ENCODE data around the gene MYL7. TPM values are rescaled to one million over a fixed set of nuclear protein-coding genes. Genes with fewer than 3 reads are reported as not detected.

Gene MYL7
- total and polyA plus RNA-seq, 2 donors (not counting 3 experiments of a cell fraction or from before 2014, with no cell fraction given): not detected

GRCh38 chr7:44099669-44100068 lies 41.5 kb downstream of the MYL7 start:
- FAIRE-seq: no peak
- POLR2A ChIA-PET: no interaction called here
- TF ChIP-seq FOS (IDR thresholded peaks at IDR 0.05; ENCODE audit: borderline replicate concordance, insufficient read depth, low read length): no peak
- no peak for TF ChIP-seq POLR2AphosphoS5 (IDR thresholded peaks at IDR 0.05; ENCODE audit: insufficient read depth, low read depth, low read length)
- TF ChIP-seq JUN (IDR thresholded peaks at IDR 0.05; ENCODE audit: borderline replicate concordance, insufficient read depth, insufficient read length, low read depth): no peak
- TF ChIP-seq MYC (IDR thresholded peaks at IDR 0.05; ENCODE audit: low read depth, low read length): no peak

DNA sequence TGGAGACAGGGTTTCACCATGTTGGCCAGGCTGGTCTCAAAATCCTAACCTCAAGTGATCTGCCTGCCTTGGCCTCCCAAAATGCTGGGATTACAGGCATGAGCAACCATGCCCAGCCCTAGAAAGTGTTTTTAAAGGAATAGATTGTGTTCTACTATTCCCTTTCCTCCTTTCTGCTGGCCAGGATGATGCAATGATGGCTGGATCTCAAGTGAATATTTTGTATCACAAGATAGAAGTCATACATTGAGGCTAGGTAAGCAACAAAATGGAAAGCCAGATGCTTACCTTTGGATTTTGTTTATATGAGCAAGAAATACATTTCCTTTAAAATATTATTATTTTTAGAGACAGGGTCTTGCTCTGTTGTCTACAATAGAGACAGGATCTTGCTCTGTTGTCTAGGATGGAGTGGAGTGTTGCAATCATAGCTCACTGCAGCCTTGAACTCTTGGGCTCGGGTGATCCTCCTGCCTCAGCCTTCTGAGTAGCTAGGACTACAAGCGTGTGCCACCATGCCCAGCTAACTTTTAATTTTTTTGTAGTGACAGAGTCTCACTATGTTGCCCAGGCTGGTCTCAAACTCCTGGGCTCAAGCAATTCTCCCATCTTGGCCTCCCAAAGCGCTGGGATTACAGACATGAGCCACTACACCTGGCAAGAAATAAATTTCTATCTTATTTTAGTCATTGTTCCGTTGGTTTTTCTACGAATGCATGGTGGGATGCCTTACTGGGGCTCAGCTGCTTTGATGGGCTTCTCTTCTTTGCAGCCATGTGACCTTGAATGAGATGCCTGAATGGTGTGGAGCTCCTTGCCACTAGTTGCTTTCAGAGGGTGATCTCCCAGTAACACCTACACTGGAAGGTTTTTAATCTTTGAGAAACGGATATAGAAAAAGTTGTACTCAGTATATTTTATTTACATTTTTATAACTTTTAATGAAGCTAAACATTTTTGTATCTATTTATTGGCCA lies 42.8 kb downstream of the MYL7 start:
- H3K9ac ChIP-seq (replicated peaks; ENCODE audit: extremely low read depth, insufficient read depth, low read length): no peak overlapping the region
- no peaks in the 10 kb centered on the region for H3K9me3 ChIP-seq (replicated peaks; ENCODE audit: control insufficient read depth, insufficient read depth, low read length)
- H3K4me2 ChIP-seq (ENCODE audit: insufficient read depth, low read length): no peak overlapping the region
- no peak overlapping the region for H3K4me3 ChIP-seq (replicated peaks in 1 of 3; ENCODE audit: insufficient read depth in 1 of 3, low read depth in 1 of 3, low read length in 3 of 3)
- no peaks in the 10 kb centered on the region for H3K9me1 ChIP-seq (replicated peaks; ENCODE audit: control insufficient read depth, extremely low read depth, insufficient read depth, low read length)
- ChIA-PET CTCF (interaction anchor here (0.7 to 1.6 kb wide), 3 partner anchors 10 to 26 kb away, joined by 4 to 8 read pairs (median 5); no protein-coding TSS in a partner anchor), POLR2A (interaction anchor here (0.8 kb wide), 1 partner anchor 11 kb away, joined by 3 read pairs; no protein-coding TSS in a partner anchor)
- no peak overlapping the region for H3K27ac ChIP-seq (ENCODE audit: insufficient read depth, low read depth, low read length)
- H3K36me3 ChIP-seq (ENCODE audit: control insufficient read depth in 2 of 2, extremely low read depth in 1 of 2, insufficient read depth in 2 of 2, low read length in 2 of 2): no peaks in the 10 kb centered on the region
- H4K20me1 ChIP-seq (replicated peaks; ENCODE audit: control insufficient read depth, extremely low read depth, insufficient read depth, low read length): no peaks in the 10 kb centered on the region
- no peaks in the 10 kb centered on the region for H3K79me2 ChIP-seq (ENCODE audit: control insufficient read depth, insufficient read depth, low read length)
- no peak for TF ChIP-seq EZH2 (IDR thresholded peaks at IDR 0.05; ENCODE audit: borderline replicate concordance, low read depth, low read length, severe bottlenecking)
- TF ChIP-seq POLR2AphosphoS5 (IDR thresholded peaks at IDR 0.05; ENCODE audit: insufficient read depth, low read depth, low read length): no peak
- no peak for TF ChIP-seq GATA2 (IDR thresholded peaks at IDR 0.05; ENCODE audit: insufficient read depth, insufficient read length, low read depth, low read length)
- no peak for TF ChIP-seq CTCF (IDR thresholded peaks at IDR 0.05; ENCODE audit: extremely low read depth in 1 of 2, insufficient read depth in 1 of 2, low read depth in 1 of 2, low read length in 2 of 2)
- TF ChIP-seq MAX (IDR thresholded peaks at IDR 0.05; ENCODE audit: insufficient read depth, insufficient read length): no peak
- no peak for TF ChIP-seq FOS (IDR thresholded peaks at IDR 0.05; ENCODE audit: borderline replicate concordance, insufficient read depth, low read length)
- TF ChIP-seq MYC (IDR thresholded peaks at IDR 0.05; ENCODE audit: low read depth, low read length): no peak
- no peak for TF ChIP-seq JUN (IDR thresholded peaks at IDR 0.05; ENCODE audit: borderline replicate concordance, insufficient read depth, insufficient read length, low read depth)
- TF ChIP-seq POLR2A (IDR thresholded peaks at IDR 0.05; ENCODE audit: low read depth, low read length): no peak
- no TSS peak for BruUV-seq (replicated peaks)
- FAIRE-seq (no peak), DNase-seq (ENCODE audit: low read depth, low spot score) (no peak)
- intact Hi-C loops (cut with micrococcal nuclease): no loop called here
- H3K27me3 ChIP-seq (ENCODE audit: control insufficient read depth in 2 of 2, insufficient read depth in 2 of 2, low read length in 2 of 2): no peaks in the 10 kb centered on the region
- no peak overlapping the region for H2AFZ ChIP-seq (ENCODE audit: low read depth, low read length)
- dilution Hi-C loops (cut with MboI; ENCODE audit: extremely low pct_ligation_motif_present, low sequenced_read_pairs): no loop called here
- H3K4me1 ChIP-seq (ENCODE audit: control insufficient read depth, extremely low read depth, insufficient read depth, low read length): no peaks in the 10 kb centered on the region

More at GRCh38 chr7:44099669-44100068, 41.5 kb downstream of the MYL7 start:
- Histone ChIP-seq H3K9ac (replicated peaks; ENCODE audit: extremely low read depth, insufficient read depth, low read length) (no peak overlapping the region), H3K4me1 (ENCODE audit: control insufficient read depth, extremely low read depth, insufficient read depth, low read length) (no peaks in the 10 kb centered on the region), H3K9me1 (replicated peaks; ENCODE audit: control insufficient read depth, extremely low read depth, insufficient read depth, low read length) (no peaks in the 10 kb centered on the region), H3K4me2 (ENCODE audit: insufficient read depth, low read length) (no peak overlapping the region), H3K27me3 (ENCODE audit: control insufficient read depth in 2 of 2, insufficient read depth in 2 of 2, low read length in 2 of 2) (no peaks in the 10 kb centered on the region), H3K27ac (ENCODE audit: insufficient read depth, low read depth, low read length) (no peak overlapping the region), H3K4me3 (replicated peaks in 1 of 3; ENCODE audit: insufficient read depth in 1 of 3, low read depth in 1 of 3, low read length in 3 of 3) (no peak overlapping the region), H3K79me2 (ENCODE audit: control insufficient read depth, insufficient read depth, low read length) (no peaks in the 10 kb centered on the region), H2AFZ (ENCODE audit: low read depth, low read length) (no peak overlapping the region), H3K9me3 (replicated peaks; ENCODE audit: control insufficient read depth, insufficient read depth, low read length) (no peaks in the 10 kb centered on the region), H3K36me3 (ENCODE audit: control insufficient read depth in 2 of 2, extremely low read depth in 1 of 2, insufficient read depth in 2 of 2, low read length in 2 of 2) (no peaks in the 10 kb centered on the region), H4K20me1 (replicated peaks; ENCODE audit: control insufficient read depth, extremely low read depth, insufficient read depth, low read length) (no peaks in the 10 kb centered on the region)
- dilution Hi-C loops (cut with MboI; ENCODE audit: extremely low pct_ligation_motif_present, low sequenced_read_pairs) (no loop called here), intact Hi-C loops (cut with micrococcal nuclease) (no loop called here)
- BruUV-seq (replicated peaks): no TSS peak
- CTCF ChIA-PET: interaction anchor here (1.6 kb wide), 1 partner anchor 27 kb away, joined by 8 read pairs; no protein-coding TSS in a partner anchor
- DNase-seq (ENCODE audit: low read depth, low spot score): no peak

All from endothelial cell of umbilical vein (primary cell).